H9 (cell line): ENCODE results near the gene GPR45. TPM values are rescaled to one million over a fixed set of nuclear protein-coding genes. Genes with fewer than 3 reads are reported as not detected.

ENCODE experiments used
- DNase-seq: peaks from one replicate; pipeline ENCODE4 v3.0.0-alpha.2; 2017
- H2AFZ ChIP-seq: one replicate; pipeline ENCODE4 v1.6.1; 2013; ENCODE audit warnings: mild to moderate bottlenecking, low read length, control low read depth, moderate library complexity
- H2AK5ac ChIP-seq: 2 replicates; pipeline ENCODE4 v1.6.1; 2013; ENCODE audit warnings: low read length, control low read depth, mixed read lengths; ENCODE audit not compliant: insufficient read length
- H2BK120ac ChIP-seq: one replicate; pipeline ENCODE4 v1.6.1; 2013; ENCODE audit warnings: low read depth, mild to moderate bottlenecking, low read length, control low read depth, inconsistent platforms; ENCODE audit not compliant: poor library complexity, severe bottlenecking
- H2BK12ac ChIP-seq: 2 replicates; pipeline ENCODE4 v1.6.1; 2013; ENCODE audit warnings: low read length, control low read depth, mixed read lengths, low read depth; ENCODE audit not compliant: insufficient read length
- H2BK15ac ChIP-seq: 2 replicates; pipeline ENCODE4 v1.6.1; 2013; ENCODE audit warnings: low read depth, low read length, control low read depth
- H2BK20ac ChIP-seq: one replicate; pipeline ENCODE4 v1.6.1; 2013; ENCODE audit warnings: low read depth, mild to moderate bottlenecking, low read length, control low read depth, inconsistent platforms; ENCODE audit not compliant: poor library complexity, severe bottlenecking
- H2BK5ac ChIP-seq: 2 replicates; pipeline ENCODE4 v1.6.1; 2013; ENCODE audit warnings: low read length, control low read depth, mixed read lengths; ENCODE audit not compliant: insufficient read length
- H3K14ac ChIP-seq: 2 replicates; pipeline ENCODE4 v1.6.1; 2013; ENCODE audit warnings: low read length, control low read depth; ENCODE audit not compliant: insufficient read depth
- H3K18ac ChIP-seq: 2 replicates; pipeline ENCODE4 v1.6.1; 2013; ENCODE audit warnings: low read depth, mild to moderate bottlenecking, mixed read lengths, low read length, control low read depth; ENCODE audit not compliant: insufficient read length
- H3K23ac ChIP-seq: 2 replicates; pipeline ENCODE4 v1.6.1; 2013; ENCODE audit warnings: low read length, control low read depth, mixed read lengths, low read depth; ENCODE audit not compliant: insufficient read length
- H3K23me2 ChIP-seq: 2 replicates; pipeline ENCODE4 v1.6.1; 2013; ENCODE audit warnings: low read depth, mild to moderate bottlenecking, mixed read lengths, low read length, control low read depth; ENCODE audit not compliant: insufficient read length, poor library complexity, severe bottlenecking
- H3K27ac ChIP-seq: 2 replicates; pipeline ENCODE4 v1.5.1; 2013; ENCODE audit warnings: low read length, control low read depth, mixed read lengths, low read depth; ENCODE audit not compliant: insufficient read length
- H3K27me3 ChIP-seq: 2 replicates; pipeline ENCODE4 v1.6.1; 2013; ENCODE audit warnings: low read length, control low read depth, inconsistent platforms; ENCODE audit not compliant: insufficient read depth
- H3K4ac ChIP-seq: 2 replicates; pipeline ENCODE4 v1.6.1; 2013; ENCODE audit warnings: low read depth, mild to moderate bottlenecking, control low read depth, inconsistent platforms, low read length, moderate library complexity
- H3K4me1 ChIP-seq: 2 replicates; pipeline ENCODE4 v1.6.1; 2013; ENCODE audit warnings: low read length, control low read depth, inconsistent platforms; ENCODE audit not compliant: insufficient read depth
- H3K4me2 ChIP-seq: 2 replicates; pipeline ENCODE4 v1.6.1; 2013; ENCODE audit warnings: low read length, control low read depth, mixed read lengths; ENCODE audit not compliant: insufficient read length, insufficient read depth
- H3K56ac ChIP-seq: 2 replicates; pipeline ENCODE4 v1.6.1; 2013; ENCODE audit warnings: low read depth, mild to moderate bottlenecking, mixed read lengths, low read length, control low read depth; ENCODE audit not compliant: insufficient read length
- H3K79me1 ChIP-seq: 2 replicates; pipeline ENCODE4 v1.6.1; 2013; ENCODE audit warnings: low read depth, mild to moderate bottlenecking, moderate library complexity, low read length, control low read depth, inconsistent platforms; ENCODE audit not compliant: insufficient read depth, poor library complexity, severe bottlenecking
- H3K79me2 ChIP-seq: 2 replicates; pipeline ENCODE4 v1.6.1; 2013; ENCODE audit warnings: low read length, control low read depth, inconsistent platforms; ENCODE audit not compliant: insufficient read depth
- H3K9ac ChIP-seq: 2 replicates; pipeline ENCODE4 v1.6.1; 2013; ENCODE audit warnings: low read length, control low read depth, mixed read lengths; ENCODE audit not compliant: insufficient read length; ENCODE audit errors: extremely low read depth
- H3K9me3 ChIP-seq: one replicate; pipeline ENCODE4 v1.6.1; 2013; ENCODE audit warnings: low read depth, low read length, inconsistent platforms; ENCODE audit not compliant: control insufficient read depth
- H3T11ph ChIP-seq: one replicate; pipeline ENCODE4 v1.6.1; 2013; ENCODE audit warnings: mild to moderate bottlenecking, low read length, control low read depth, inconsistent platforms
- H4K20me1 ChIP-seq: one replicate; pipeline ENCODE4 v1.6.1; 2013; ENCODE audit not compliant: control insufficient read depth, insufficient read length, insufficient read depth
- H4K5ac ChIP-seq: 2 replicates; pipeline ENCODE4 v1.6.1; 2013; ENCODE audit warnings: low read depth, mild to moderate bottlenecking, mixed read lengths, low read length, control low read depth; ENCODE audit not compliant: insufficient read length
- H4K8ac ChIP-seq: replicated peaks from 2 replicates; pipeline ENCODE4 v1.6.1; 2013; ENCODE audit warnings: low read length, control low read depth, mixed read lengths, low read depth; ENCODE audit not compliant: insufficient read length
- H4K91ac ChIP-seq: 2 replicates; pipeline ENCODE4 v1.6.1; 2013; ENCODE audit warnings: low read depth, mild to moderate bottlenecking, moderate library complexity, mixed read lengths, low read length, control low read depth; ENCODE audit not compliant: insufficient read length
- H3K27ac Mint-ChIP-seq, 3 experiments: 2 replicates in 2 of 3; 3 replicates in 1 of 3; pipeline ENCODE4 v1.8.0; 2020 to 2021; ENCODE audit warnings: mixed read lengths in 3 of 3, mild to moderate bottlenecking in 1 of 3, moderate library complexity in 1 of 3
- H3K27me3 Mint-ChIP-seq: 2 replicates; pipeline ENCODE4 v1.8.0; 2021; ENCODE audit warnings: low read depth, mild to moderate bottlenecking, moderate library complexity, mixed read lengths
- H3K36me3 Mint-ChIP-seq, 3 experiments: 2 replicates in 2 of 3; 3 replicates in 1 of 3; pipeline ENCODE4 v1.8.0; 2020 to 2021; ENCODE audit warnings: low read depth in 3 of 3, mixed read lengths in 3 of 3; ENCODE audit not compliant: insufficient read depth in 1 of 3
- H3K4me1 Mint-ChIP-seq, 2 experiments: 2 replicates each; pipeline ENCODE4 v1.8.0; 2020; ENCODE audit warnings: mixed read lengths in 2 of 2
- H3K4me3 Mint-ChIP-seq, 2 experiments: 2 replicates in 1 of 2; 3 replicates in 1 of 2; pipeline ENCODE4 v1.8.0; 2020 to 2021; ENCODE audit warnings: mild to moderate bottlenecking in 2 of 2, mixed read lengths in 2 of 2, moderate library complexity in 1 of 2
- H3K9me3 Mint-ChIP-seq, 2 experiments: 2 replicates in 1 of 2; 3 replicates in 1 of 2; pipeline ENCODE4 v1.8.0; 2020; ENCODE audit warnings: mild to moderate bottlenecking in 2 of 2, mixed read lengths in 2 of 2, moderate library complexity in 1 of 2
- WGBS: extraction: QIAGEN DNeasy Blood & Tissue Kit; methylation state at CpG from one replicate; pipeline ENCODE4 v1.1.7; 2013; ENCODE audit warnings: missing lambda C conversion rate, low lambda C conversion rate, mixed read lengths; ENCODE audit not compliant: insufficient read length; ENCODE audit errors: extremely low coverage; 5-methylcytosine and 5-hydroxymethylcytosine counted together
- total RNA-seq: library from RNA; stranded (reverse); gene quantifications from 2 replicates; pipeline ENCODE4 v1.2.1, GENCODE V29; 2021
- TF ChIP-seq, protein P1 (sequence below): fragments of 200-600 bp; sonication (generic); conservative IDR thresholded peaks from 3 replicates; pipeline ENCODE4 v1.8.0; 2021; ENCODE audit warnings: antibody characterized with exemption, mild to moderate bottlenecking

The GPR45 gene
- total RNA-seq, 1 experiment from 2014 or later, result not detected

DNA sequence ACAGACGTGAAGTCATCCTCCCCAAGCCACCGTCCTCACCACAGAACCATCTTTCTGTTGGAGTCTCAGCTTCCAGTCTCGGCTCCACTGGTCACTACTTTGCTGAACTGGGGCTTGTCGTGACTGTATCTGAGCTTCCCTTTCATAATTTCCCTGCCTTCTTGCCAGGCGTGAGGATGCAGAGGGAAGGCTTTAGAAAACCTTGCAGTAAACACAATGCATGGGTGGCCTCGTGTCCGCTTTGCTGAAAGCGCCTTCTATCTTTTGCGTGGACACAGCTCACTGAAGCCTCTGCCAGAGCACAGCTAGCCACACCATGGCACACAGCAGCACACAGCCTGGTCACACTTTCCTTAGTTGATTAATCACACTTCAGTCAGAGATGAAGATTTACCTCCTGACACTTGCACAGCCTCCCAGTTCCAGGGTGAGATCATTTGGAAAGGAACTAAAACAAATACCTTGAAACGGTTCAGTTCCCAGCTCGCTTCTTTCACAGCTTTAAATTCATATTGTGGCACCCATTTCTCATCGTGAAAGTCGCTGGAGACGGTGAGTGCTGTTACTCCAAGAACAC lies 2.8 kb upstream of the GPR45 start:
- WGBS, result no CpG with 5 or more reads among the region's 14 CpGs
- Mint-ChIP-seq H3K27me3 (peaks cover 25% of the 10 kb centered on the region), H3K27ac (0 out of 7 replicates have a peak overlapping the region, but pooled peaks of 1 of the 3 experiments have one; percentile 57), H3K4me1 (peaks cover 14 to 16% of the 10 kb centered on the region in 2 experiments), H3K4me3 (peak overlapping the region; percentile 7 to 33; a peak in 2 of 5 replicates), H3K9me3 (no peaks in the 10 kb centered on the region; a peak in 1 of 5 replicates), H3K36me3 (no peaks in the 10 kb centered on the region; a peak in 1 of 7 replicates)
- no peak overlapping the region for H3K56ac ChIP-seq
- no peak overlapping the region for H3K4ac ChIP-seq
- H3K18ac ChIP-seq, result no peak overlapping the region
- H3K23ac ChIP-seq, result no peak overlapping the region
- no peak overlapping the region for H2BK5ac ChIP-seq
- no peak overlapping the region for H2BK12ac ChIP-seq
- no peaks in the 10 kb centered on the region for H4K20me1 ChIP-seq
- H3K9me3 ChIP-seq, result no peaks in the 10 kb centered on the region
- H3T11ph ChIP-seq, result no peak overlapping the region
- H3K27ac ChIP-seq, result no peak overlapping the region
- H3K9ac ChIP-seq, result no peak overlapping the region
- no peak overlapping the region for H2AFZ ChIP-seq
- no peak for DNase-seq
- H3K4me2 ChIP-seq, result peak overlapping the region; percentile 22
- H2BK20ac ChIP-seq, result no peak overlapping the region
- H3K14ac ChIP-seq, result no peak overlapping the region
- H4K8ac ChIP-seq, result no peak overlapping the region
- no peak overlapping the region for H2AK5ac ChIP-seq
- no peaks in the 10 kb centered on the region for H3K23me2 ChIP-seq
- TF ChIP-seq, protein P1, sequence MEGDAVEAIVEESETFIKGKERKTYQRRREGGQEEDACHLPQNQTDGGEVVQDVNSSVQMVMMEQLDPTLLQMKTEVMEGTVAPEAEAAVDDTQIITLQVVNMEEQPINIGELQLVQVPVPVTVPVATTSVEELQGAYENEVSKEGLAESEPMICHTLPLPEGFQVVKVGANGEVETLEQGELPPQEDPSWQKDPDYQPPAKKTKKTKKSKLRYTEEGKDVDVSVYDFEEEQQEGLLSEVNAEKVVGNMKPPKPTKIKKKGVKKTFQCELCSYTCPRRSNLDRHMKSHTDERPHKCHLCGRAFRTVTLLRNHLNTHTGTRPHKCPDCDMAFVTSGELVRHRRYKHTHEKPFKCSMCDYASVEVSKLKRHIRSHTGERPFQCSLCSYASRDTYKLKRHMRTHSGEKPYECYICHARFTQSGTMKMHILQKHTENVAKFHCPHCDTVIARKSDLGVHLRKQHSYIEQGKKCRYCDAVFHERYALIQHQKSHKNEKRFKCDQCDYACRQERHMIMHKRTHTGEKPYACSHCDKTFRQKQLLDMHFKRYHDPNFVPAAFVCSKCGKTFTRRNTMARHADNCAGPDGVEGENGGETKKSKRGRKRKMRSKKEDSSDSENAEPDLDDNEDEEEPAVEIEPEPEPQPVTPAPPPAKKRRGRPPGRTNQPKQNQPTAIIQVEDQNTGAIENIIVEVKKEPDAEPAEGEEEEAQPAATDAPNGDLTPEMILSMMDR, result no peak
- no peaks in the 10 kb centered on the region for H3K79me2 ChIP-seq
- no peaks in the 10 kb centered on the region for H3K27me3 ChIP-seq
- H3K79me1 ChIP-seq, result no peaks in the 10 kb centered on the region
- no peak overlapping the region for H4K5ac ChIP-seq
- H2BK15ac ChIP-seq, result no peak overlapping the region
- no peak overlapping the region for H2BK120ac ChIP-seq
- no peaks in the 10 kb centered on the region for H3K4me1 ChIP-seq
- no peak overlapping the region for H4K91ac ChIP-seq
